ENCODE results near the gene SLC25A53. TPM values are rescaled to one million over a fixed set of nuclear protein-coding genes. Genes with fewer than 3 reads are reported as not detected.

SLC25A53 gene
- total and polyA plus RNA-seq, 2 of the 13 experiments (the other 11 are each of a cell fraction or from before 2014, with no cell fraction given): 3.4 to 4.5 TPM

DNA sequence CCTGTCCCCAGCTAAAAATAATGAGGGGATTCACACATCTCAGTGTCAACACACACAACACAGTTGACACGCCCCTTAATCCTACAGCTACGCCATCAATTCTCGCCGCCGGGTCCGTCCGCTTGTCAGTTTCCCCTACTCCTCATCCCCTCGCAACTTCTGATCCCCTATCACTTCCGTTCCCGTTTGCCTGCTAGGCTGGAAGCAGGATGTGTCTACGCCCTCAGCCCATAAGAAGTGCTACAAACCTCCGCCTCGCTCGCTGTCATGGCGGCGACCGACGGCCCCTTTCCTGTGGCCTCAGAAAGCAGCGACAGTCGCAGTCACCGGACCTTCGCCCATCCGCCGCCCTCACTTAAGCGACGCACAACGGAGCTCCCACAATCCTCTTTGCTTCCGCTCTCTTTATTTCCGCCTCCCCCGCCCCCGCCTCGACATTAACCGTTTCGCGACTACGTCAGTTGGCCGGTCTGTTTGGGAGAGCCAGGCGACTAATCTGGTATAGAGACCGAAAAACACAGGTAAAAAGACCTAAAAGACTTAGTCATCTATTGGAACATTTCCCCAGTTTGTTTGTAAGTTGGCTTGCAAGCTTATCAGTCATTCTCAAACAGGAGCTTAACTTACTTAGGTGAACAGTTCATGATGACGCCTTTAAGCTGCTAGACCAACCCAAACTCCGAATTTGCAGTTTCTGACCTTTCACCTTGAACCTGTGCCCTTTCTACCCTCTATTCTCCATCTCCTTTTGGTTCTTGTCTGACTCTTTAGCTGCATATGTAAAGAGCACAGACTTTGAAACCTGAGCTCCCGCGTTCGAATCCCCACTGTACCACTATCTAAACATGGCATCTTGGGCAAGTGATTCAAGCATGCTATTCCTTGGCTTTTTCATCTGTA lies at the start of gene SLC25A53 (continued):
- TF ChIP-seq HINFP (CRISPR knock-in tag; IDR thresholded peaks at IDR 0.05; ENCODE audit: low read depth) (0 out of 2 replicates have a peak, but pooled peaks have one; percentile 43), TAF1 (CRISPR knock-in tag; IDR thresholded peaks at IDR 0.05) (peak; percentile 52), POLR2AphosphoS5 (IDR thresholded peaks at IDR 0.05; ENCODE audit: low read depth, low read length) (peak; percentile 43; the same call in 1 of the 2 replicates), KMT2B (CRISPR knock-in tag; IDR thresholded peaks at IDR 0.05) (peak; percentile 89), MAFG (CRISPR knock-in tag; IDR thresholded peaks at IDR 0.05) (no peak), POLR2A (IDR thresholded peaks at IDR 0.05; ENCODE audit: insufficient read depth in 1 of 2, low read depth in 2 of 2, low read length in 2 of 2) (peak; percentile 61 to 64), ZBTB1 (CRISPR knock-in tag; IDR thresholded peaks at IDR 0.05; ENCODE audit: borderline replicate concordance) (no peak), ZNF780A (CRISPR knock-in tag; IDR thresholded peaks at IDR 0.05) (no peak), ZNF674 (CRISPR knock-in tag; IDR thresholded peaks at IDR 0.05; ENCODE audit: low read depth) (no peak), HOXA3 (CRISPR knock-in tag; IDR thresholded peaks at IDR 0.05) (peak; percentile 85), RAD21 (CRISPR knock-in tag; IDR thresholded peaks at IDR 0.05) (no peak), TBL1XR1 (IDR thresholded peaks at IDR 0.05; ENCODE audit: borderline replicate concordance, low read length, partially characterized antibody) (peak; percentile 24), ZFY (CRISPR knock-in tag; IDR thresholded peaks at IDR 0.05) (peak; percentile 41; the same call in 1 of the 2 replicates), ZNF552 (CRISPR knock-in tag; IDR thresholded peaks at IDR 0.05; ENCODE audit: borderline replicate concordance) (no peak), NR2F1 (CRISPR knock-in tag; IDR thresholded peaks at IDR 0.05) (peak in 1 of 2 experiments; percentile 24; a peak in 1 of 4 replicates), ZNF775 (CRISPR knock-in tag; IDR thresholded peaks at IDR 0.05; ENCODE audit: borderline replicate concordance) (no peak), THAP11 (CRISPR knock-in tag; IDR thresholded peaks at IDR 0.05) (peak; percentile 90)
- TF ChIP-seq, protein P1, sequence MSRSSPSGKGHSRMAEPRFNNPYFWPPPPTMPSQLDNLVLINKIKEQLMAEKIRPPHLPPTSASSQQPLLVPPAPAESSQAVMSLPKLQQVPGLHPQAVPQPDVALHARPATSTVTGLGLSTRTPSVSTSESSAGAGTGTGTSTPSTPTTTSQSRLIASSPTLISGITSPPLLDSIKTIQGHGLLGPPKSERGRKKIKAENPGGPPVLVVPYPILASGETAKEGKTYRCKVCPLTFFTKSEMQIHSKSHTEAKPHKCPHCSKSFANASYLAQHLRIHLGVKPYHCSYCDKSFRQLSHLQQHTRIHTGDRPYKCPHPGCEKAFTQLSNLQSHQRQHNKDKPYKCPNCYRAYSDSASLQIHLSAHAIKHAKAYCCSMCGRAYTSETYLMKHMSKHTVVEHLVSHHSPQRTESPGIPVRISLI (CRISPR knock-in tag; IDR thresholded peaks at IDR 0.05; ENCODE audit: borderline replicate concordance): no peak
- TF ChIP-seq, protein P2, sequence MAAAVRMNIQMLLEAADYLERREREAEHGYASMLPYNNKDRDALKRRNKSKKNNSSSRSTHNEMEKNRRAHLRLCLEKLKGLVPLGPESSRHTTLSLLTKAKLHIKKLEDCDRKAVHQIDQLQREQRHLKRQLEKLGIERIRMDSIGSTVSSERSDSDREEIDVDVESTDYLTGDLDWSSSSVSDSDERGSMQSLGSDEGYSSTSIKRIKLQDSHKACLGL (CRISPR knock-in tag; IDR thresholded peaks at IDR 0.05): no peak
- TF ChIP-seq, protein P3, sequence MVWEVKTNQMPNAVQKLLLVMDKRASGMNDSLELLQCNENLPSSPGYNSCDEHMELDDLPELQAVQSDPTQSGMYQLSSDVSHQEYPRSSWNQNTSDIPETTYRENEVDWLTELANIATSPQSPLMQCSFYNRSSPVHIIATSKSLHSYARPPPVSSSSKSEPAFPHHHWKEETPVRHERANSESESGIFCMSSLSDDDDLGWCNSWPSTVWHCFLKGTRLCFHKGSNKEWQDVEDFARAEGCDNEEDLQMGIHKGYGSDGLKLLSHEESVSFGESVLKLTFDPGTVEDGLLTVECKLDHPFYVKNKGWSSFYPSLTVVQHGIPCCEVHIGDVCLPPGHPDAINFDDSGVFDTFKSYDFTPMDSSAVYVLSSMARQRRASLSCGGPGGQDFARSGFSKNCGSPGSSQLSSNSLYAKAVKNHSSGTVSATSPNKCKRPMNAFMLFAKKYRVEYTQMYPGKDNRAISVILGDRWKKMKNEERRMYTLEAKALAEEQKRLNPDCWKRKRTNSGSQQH (CRISPR knock-in tag; IDR thresholded peaks at IDR 0.05; ENCODE audit: low read depth): peak; percentile 59; the same call in 1 of the 2 replicates
- TF ChIP-seq, protein P4, sequence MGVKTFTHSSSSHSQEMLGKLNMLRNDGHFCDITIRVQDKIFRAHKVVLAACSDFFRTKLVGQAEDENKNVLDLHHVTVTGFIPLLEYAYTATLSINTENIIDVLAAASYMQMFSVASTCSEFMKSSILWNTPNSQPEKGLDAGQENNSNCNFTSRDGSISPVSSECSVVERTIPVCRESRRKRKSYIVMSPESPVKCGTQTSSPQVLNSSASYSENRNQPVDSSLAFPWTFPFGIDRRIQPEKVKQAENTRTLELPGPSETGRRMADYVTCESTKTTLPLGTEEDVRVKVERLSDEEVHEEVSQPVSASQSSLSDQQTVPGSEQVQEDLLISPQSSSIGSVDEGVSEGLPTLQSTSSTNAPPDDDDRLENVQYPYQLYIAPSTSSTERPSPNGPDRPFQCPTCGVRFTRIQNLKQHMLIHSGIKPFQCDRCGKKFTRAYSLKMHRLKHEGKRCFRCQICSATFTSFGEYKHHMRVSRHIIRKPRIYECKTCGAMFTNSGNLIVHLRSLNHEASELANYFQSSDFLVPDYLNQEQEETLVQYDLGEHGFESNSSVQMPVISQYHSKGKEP (CRISPR knock-in tag; IDR thresholded peaks at IDR 0.05): no peak
